H1 (cell line): Measurements from ENCODE around the gene SARNP. TPM values are rescaled to one million over a fixed set of nuclear protein-coding genes. Genes with fewer than 3 reads are reported as not detected.

Experiments
- BACH1 ChIP-seq: IDR thresholded peaks from 2 replicates; pipeline ENCODE4 v1.6.1; 2012; ENCODE audit warnings: low read length, improper control_type of control experiment
- BCL11A ChIP-seq, 2 experiments: IDR thresholded peaks; one replicate each; pipeline ENCODE4 v1.6.1; 2011; ENCODE audit warnings: low read depth in 2 of 2, low read length in 2 of 2, mild to moderate bottlenecking in 2 of 2
- E2F6 ChIP-seq: IDR thresholded peaks from 2 replicates; pipeline ENCODE4 v1.6.1; 2012; ENCODE audit warnings: inconsistent platforms
- EP300 ChIP-seq, 2 experiments: IDR thresholded peaks; 1 replicate in 1 of 2; 2 replicates in 1 of 2; pipeline ENCODE4 v1.6.1; 2011 to 2012; ENCODE audit warnings: low read depth in 2 of 2, low read length in 2 of 2, mild to moderate bottlenecking in 2 of 2, borderline replicate concordance in 1 of 2, inconsistent platforms in 1 of 2, moderate library complexity in 1 of 2
- SP1 ChIP-seq: IDR thresholded peaks from 2 replicates; pipeline ENCODE4 v1.6.1; 2011; ENCODE audit warnings: low read depth, low read length
- TCF12 ChIP-seq: IDR thresholded peaks from 2 replicates; pipeline ENCODE4 v1.6.1; 2011; ENCODE audit warnings: low read depth, mild to moderate bottlenecking, low read length
- polyA plus RNA-seq, 7 experiments: library from polyadenylated mRNA; depleted of rRNA in 3 of 7; stranded (reverse) in 5 of 7; unstranded in 2 of 7; fragments of >200 nt in 5 of 7; fragments of 200-250 nt in 2 of 7; gene quantifications; 1 replicate in 5 of 7; 2 replicates in 1 of 7; 4 replicates in 1 of 7; pipeline versions ENCODE4 v1.2.1 to v1.2.3, GENCODE V29; 2011 to 2013; ENCODE audit warnings: missing spikeins in 2 of 7, mixed read lengths in 2 of 7
- total RNA-seq: library from RNA; stranded (reverse); fragmentation: NEBNext Ultra II Directional; extraction: Animal tissue kit (Norgen Biotek cat#: 25700); gene quantifications from 2 replicates; pipeline ENCODE4 v1.2.1, GENCODE V29; 2021

Gene SARNP
- total and polyA plus RNA-seq, 2 of the 8 experiments (the other 6 are each of a cell fraction or from before 2014, with no cell fraction given) = 114 to 226 TPM

GRCh38 chr12:55777856-55778255 is 39.7 kb downstream of the SARNP start (continued):
- TF ChIP-seq SP1 (no peak), BACH1 (no peak), E2F6 (no peak), EP300 (IDR thresholded peaks at IDR 0.05; ENCODE audit: borderline replicate concordance in 1 of 2, low read depth in 2 of 2, low read length in 2 of 2) (no peak), TCF12 (no peak), BCL11A (IDR thresholded peaks at IDR 0.05; ENCODE audit: low read depth in 2 of 2, low read length in 2 of 2) (no peak)
